HG03064 (cell line): Measurements from ENCODE around the gene ALDH1B1.

Experiments
- ATAC-seq: cut with Tn5 transposase; IDR thresholded peaks from one replicate; pipeline ENCODE4 v1.9.1; 2021; ENCODE audit warnings: low read depth; ENCODE audit not compliant: unreplicated experiment

Gene ALDH1B1

GRCh38 chr9:38413283-38413682 lies 20.8 kb downstream of the ALDH1B1 start:
- ATAC-seq, result no peak

- no peak for ATAC-seq
These were observed 21.7 kb downstream of the ALDH1B1 start for GRCh38 chr9:38414040-38414723.

- ATAC-seq, result no peak
These were observed 23.4 kb downstream of the ALDH1B1 start for GRCh38 chr9:38415856-38416255.

DNA sequence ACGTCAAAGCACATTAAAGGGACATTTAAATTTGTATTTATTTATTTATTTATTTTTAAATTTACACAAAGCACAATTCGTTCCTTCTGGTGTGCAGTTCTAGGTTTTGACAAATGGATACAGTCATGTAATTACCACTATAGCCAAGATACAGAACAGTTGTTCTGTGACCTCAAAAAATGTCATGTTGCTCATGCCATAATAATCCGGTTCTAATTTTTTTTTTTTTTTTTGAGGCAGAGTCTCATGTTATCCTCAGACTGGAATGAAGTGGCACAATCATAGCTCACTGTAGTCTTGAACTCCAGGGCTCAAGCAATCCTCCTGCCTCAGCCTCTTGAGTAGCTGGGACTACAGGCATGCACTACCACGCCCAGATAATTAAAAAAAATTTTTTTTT lies 24.0 kb downstream of the ALDH1B1 start:
- ATAC-seq, result no peak

DNA sequence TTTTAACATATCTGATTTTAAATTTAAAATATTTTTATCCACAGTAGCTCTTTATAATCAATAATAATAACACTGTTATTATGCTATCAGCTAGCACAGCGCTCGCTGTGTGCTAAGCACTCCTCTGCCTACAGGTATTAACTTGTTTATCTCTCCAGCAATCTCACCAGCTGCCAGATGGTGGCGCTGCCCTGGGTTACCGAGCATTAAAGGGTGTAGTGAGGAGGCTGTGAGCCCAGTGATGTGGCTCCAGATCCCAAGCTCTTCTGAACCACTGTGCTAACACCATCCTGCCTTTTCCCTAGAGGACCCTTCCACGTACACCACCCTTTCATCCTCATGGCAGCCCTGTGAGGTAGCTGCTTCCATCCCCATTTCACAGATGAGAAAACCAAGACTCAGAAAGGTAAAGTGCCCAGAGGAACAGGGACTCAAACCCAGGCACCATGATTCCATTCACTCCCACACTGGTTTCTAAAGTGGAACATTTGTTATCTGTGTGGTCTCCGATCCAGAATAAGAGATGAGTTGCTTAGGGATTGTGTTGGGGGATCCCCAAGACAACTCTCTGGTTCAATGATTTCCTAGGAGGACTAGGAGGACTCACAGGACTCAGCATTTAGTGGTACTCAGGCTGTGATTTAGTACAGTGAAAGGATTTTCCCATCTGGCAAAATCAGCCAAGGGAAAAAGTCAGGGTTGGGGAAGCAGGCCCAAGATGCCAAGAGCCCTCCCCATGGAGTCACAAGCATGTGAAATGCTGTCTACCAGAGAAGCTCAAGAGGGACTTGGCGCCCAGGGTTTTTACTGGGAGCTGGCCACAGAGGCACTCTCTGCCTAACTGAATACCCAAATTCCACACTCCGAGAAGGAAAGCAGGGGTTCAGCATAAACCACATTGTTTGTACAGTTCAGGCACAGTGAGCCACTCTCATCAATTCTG lies 24.8 kb downstream of the ALDH1B1 start:
- ATAC-seq, result no peak

DNA sequence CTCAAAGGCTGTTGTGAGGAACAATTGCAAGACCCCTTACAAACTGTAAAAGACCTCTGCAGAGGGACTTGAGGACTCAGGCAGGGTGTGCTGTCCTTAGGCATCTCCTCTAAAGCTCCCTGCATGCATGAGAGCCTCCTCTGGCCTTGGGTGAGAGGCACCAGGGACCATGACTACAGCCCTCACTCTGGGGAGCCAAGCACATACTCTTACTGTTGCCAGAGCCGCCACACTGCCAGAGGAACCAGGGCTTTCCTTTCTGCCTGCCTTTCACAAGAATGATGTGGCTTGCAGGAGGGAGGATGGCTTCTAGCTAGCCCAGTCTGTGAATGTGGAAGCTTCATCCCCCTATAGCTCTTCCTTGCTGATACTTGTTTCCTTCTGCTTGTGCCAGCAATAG lies 25.9 kb downstream of the ALDH1B1 start:
- no peak for ATAC-seq

DNA sequence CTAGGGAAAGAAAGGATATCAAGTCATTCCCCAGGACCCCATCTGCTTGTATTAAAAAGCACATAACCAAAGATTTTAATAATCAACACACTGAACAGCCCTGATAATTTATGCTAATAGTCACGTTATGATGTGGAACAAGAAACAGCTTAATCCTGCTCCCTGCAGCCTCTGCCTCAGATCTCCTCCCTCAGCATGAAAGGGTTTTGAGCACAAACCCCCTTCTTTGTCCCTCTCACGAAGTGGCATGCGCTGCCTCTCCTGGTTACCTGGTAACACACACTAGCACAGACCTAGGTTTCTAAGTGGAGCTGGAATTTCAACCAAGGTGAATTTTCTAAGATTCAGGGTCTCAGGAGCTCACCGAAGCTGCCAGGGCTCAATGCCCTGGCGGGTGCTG lies 26.7 kb downstream of the ALDH1B1 start:
- no peak for ATAC-seq

DNA sequence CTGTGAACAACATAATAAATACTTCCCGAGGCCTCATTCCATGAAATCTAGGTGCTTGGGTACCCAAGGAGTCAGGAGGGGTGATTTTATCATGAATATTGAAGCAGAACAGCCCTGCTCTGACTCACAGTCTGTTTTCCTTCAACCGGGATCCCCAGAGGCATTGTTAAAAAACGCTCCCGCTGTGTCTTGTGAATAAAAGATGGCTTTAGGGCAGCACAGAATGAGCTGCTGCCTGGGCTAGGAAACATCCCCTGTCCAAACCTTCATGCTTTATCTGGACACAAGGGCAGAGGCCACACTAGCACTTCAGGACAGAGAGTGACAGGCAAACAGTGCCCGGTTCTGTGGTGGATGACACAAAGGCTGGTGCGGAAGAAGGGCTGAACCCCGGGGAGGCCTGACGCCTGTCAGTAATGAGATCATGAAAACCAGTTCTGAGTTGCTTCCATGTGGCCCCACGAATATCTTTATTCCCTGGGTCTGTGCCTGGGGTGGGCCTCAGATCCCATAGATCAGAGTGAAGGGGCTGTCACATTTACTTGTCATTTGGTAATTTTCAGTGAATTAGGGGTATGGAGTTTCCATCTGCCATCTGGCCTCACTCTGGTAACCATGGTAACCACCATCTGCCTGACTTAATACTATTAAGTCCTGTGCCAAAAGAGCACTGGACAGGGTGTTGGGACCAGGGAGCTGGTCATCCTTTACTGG lies 29.2 kb downstream of the ALDH1B1 start:
- no peak for ATAC-seq

DNA sequence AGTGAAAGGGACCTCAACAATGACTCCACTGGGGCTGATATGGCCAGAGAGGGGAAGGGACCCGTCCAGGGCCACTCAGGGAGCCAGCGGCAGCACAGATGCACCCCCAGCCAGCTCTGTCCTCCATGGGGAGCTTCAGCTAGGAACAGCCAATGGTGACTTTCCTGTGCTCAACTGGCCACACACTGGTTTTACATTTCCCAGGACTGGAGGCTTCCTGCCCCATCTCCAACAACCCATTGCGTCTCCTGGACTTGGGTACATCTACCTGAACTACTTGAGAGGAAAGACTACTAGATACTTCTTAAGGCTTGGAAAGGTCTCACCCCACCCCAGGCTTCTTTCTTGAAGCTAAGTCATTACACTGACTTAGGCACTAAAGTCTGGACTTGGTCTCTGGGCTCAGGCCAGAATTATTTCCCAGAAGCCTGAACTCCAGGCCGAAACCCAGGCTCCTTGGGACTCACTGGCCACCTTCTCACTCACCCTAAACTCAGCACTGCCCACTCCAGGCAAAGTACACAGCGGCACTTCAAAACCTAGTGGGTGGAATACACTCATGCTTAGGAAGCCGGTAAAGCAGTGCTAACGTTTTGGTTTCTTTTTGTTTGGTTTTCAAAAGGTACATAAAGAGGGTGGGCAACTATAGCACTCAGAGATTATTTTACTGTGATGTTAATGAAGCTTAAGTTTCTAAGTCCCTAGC lies 30.2 kb downstream of the ALDH1B1 start:
- no peak for ATAC-seq

GRCh38 chr9:38423273-38423972 lies 30.9 kb downstream of the ALDH1B1 start:
- ATAC-seq, result no peak

- no peak for ATAC-seq
These were observed 31.7 kb downstream of the ALDH1B1 start, which contains the start of gene IGFBPL1 for GRCh38 chr9:38423973-38424843. Gene IGFBPL1 (minus strand): TSS chr9:38424454. CDS start chr9:38424424, 30 bp downstream.

- no peak for ATAC-seq
These were observed 32.4 kb downstream of the ALDH1B1 start for GRCh38 chr9:38424918-38425317.

DNA sequence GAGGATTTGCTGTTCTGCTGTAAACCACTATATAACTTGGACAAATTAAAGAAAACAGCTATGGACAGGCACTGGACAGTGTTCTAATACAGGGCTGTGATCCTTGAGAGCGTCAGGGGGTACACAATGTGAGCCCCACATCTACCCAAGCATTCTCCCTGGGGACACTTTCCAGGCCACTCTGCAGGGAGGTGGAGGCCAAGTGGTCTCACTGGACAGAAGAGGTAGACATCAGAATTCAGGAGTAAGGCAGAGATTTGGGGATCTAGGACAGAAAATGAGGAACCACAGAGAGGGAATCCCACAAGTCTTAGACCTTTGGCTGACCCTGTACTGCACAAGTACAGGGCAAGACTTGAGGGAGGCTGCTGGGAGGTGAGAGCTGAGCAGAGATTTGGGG lies 35.6 kb downstream of the ALDH1B1 start:
- ATAC-seq, result no peak

DNA sequence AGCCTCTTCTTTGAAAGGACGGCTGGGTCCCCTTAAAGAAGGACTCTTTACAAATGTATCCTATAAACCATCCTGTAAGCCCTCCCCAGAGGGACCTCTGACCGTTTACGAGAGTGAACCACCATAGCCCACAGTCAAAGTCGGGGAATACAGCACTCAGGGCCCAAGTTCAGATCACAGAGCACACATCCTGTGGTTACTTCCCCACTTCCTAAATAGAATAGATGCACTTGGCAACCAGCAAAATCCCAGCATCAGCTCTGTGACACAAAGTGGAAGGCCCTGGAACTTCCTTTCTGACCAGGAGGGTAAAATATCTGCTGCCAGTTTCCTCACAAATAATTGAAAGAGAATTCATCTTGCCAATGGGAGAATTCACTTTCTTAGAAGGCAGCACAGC lies 38.6 kb downstream of the ALDH1B1 start:
- ATAC-seq, result no peak

DNA sequence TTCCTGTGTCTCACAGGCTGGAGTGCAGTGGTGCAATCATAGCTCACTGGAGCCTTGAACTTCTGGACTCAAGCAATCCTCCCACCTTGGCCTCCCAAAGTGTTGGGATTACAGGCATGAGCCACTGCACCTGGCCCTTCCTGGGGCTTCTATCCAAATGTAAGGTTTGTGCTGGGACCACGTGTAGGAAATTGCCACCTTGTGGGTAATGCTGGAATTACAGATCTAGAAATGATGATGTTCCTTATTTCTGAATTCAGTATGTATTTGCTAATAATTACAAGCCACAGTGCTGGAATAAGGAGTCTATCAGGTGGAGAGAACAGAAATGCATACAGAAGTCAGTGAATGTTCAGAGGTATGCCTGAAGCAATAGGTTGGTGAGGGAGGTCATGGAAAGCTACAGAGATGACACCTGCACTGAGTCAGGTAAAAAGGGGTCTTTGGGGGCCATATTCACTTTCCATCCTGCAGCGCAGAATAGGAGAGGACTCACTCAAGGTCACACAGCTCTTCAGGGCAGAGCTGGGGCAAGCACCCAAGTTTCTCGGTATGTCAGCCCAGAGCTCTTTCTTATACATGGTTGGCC lies 40.5 kb downstream of the ALDH1B1 start:
- no peak for ATAC-seq

GRCh38 chr9:38434365-38434764 lies 41.9 kb downstream of the ALDH1B1 start:
- no peak for ATAC-seq

- no peak for ATAC-seq
These were observed 42.4 kb downstream of the ALDH1B1 start for GRCh38 chr9:38434853-38435252.

DNA sequence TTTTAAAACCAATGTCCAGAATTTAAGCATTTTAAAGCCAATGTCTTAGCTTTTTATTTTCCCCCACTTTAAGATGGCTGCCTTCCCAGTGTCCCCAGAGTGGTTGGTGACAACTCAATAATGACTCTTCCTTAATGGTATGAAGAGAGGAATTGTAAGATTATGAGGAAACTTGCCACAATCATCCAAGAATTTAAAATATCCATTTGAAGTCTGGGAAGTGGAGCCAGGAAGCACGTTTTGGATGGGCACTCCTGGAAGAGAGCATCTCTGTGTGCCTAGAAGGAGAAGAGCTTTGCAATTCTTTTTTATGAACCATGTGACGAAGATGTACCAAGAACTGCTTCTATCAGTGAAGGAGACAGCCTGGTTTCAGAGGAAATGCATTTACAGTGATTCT lies 43.0 kb downstream of the ALDH1B1 start:
- no peak for ATAC-seq

DNA sequence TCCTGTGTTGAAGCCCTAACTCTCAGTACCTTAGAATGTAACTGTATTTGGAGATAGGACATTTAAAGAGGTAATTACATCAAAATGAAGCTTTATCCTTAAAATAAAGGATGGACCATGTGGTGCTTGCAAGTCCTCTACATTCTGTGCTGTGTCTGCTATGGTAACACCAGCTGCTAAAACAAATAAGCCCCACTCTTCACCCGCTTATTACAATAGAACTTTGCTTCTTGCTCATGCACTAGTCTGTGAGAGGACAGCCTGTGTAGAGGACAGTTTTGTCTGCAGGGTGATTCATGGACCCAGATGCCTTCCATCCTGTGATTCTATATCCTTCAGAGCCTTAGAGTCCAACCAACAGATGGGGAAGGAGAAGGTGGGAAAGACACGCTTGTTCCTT lies 44.2 kb downstream of the ALDH1B1 start:
- no peak for ATAC-seq
